Panc1 (cell line): ENCODE measurements around the gene APP. TPM values are rescaled to one million over a fixed set of nuclear protein-coding genes. Genes with fewer than 3 reads are reported as not detected.

Experiments used
- ATAC-seq: fragments of 200-7000 bp; cut with Tn5 transposase; 2 replicates; pipeline ENCODE4 v1.9.1; 2020; ENCODE audit warnings: mild to moderate bottlenecking, moderate library complexity
- BruUV-seq: library from RNA; stranded (reverse); fragments of 400-500 nt; replicated peaks from 2 replicates; lab custom pipeline; 2021; lab: Mats Ljungman, UMichigan
- CTCF ChIA-PET: fragments of 300-600 bp; sonication (Branson Sonifier 250); formaldehyde crosslinking; loops from one replicate; lab custom pipeline; 2022; ENCODE audit warnings: antibody characterized with exemption; lab: Charles Lee
- POLR2A ChIA-PET: fragments of 300-600 bp; sonication (Branson Sonifier 250); formaldehyde crosslinking; loops from one replicate; lab custom pipeline; 2022; ENCODE audit warnings: antibody characterized with exemption; lab: Charles Lee
- DNase-seq: peaks from one replicate; pipeline ENCODE4 v3.0.0-alpha.2; 2010; ENCODE audit warnings: low read depth, low spot score
- H3K27ac ChIP-seq: 2 replicates; pipeline ENCODE4 v1.5.1; 2011; ENCODE audit warnings: mild to moderate bottlenecking, low read length, inconsistent platforms
- H3K27me3 ChIP-seq: fragments of 200-500 bp; sonication (Bioruptor generic); 2 replicates; pipeline ENCODE4 v1.6.0; 2014; ENCODE audit warnings: low read length, inconsistent platforms; ENCODE audit not compliant: control insufficient read depth, insufficient read depth
- H3K36me3 ChIP-seq: fragments of 200-500 bp; sonication (Bioruptor generic); 2 replicates; pipeline ENCODE4 v1.5.1; 2014; ENCODE audit warnings: inconsistent platforms, mild to moderate bottlenecking, low read length, moderate library complexity; ENCODE audit not compliant: control insufficient read depth, insufficient read depth
- H3K4me1 ChIP-seq: 2 replicates; pipeline ENCODE4 v1.5.1; 2011; ENCODE audit warnings: inconsistent platforms, mild to moderate bottlenecking, low read length, moderate library complexity; ENCODE audit not compliant: control insufficient read depth, insufficient read depth
- H3K4me3 ChIP-seq, 2 experiments: 2 replicates each; pipeline ENCODE4 v1.5.1; 2011 to 2012; ENCODE audit warnings: low read depth in 2 of 2, low read length in 2 of 2, mild to moderate bottlenecking in 2 of 2, inconsistent platforms in 1 of 2, moderate library complexity in 1 of 2
- H3K9me3 ChIP-seq: fragments of 200-500 bp; sonication (Bioruptor generic); 2 replicates; pipeline ENCODE4 v1.5.1; 2014; ENCODE audit warnings: low read depth, mild to moderate bottlenecking, inconsistent platforms, low read length, moderate library complexity; ENCODE audit not compliant: control insufficient read depth, insufficient read depth
- CTCF ChIP-seq: fragments of 450-650 bp; IDR thresholded peaks from 2 replicates; pipeline ENCODE4 v1.5.1; 2017; ENCODE audit warnings: mild to moderate bottlenecking
- POLR2AphosphoS5 ChIP-seq: IDR thresholded peaks from 2 replicates; pipeline ENCODE4 v1.6.1; 2012; ENCODE audit warnings: mild to moderate bottlenecking, low read depth, low read length, moderate library complexity
- REST ChIP-seq, 2 experiments: IDR thresholded peaks; 2 replicates each; pipeline ENCODE4 v1.6.1; 2011 to 2012; ENCODE audit warnings: low read depth in 2 of 2, control low read depth in 1 of 2, low read length in 1 of 2, mild to moderate bottlenecking in 1 of 2, moderate library complexity in 1 of 2; ENCODE audit not compliant: insufficient read depth in 1 of 2
- SIN3A ChIP-seq: IDR thresholded peaks from 2 replicates; pipeline ENCODE4 v1.6.1; 2012; ENCODE audit warnings: low read depth, mild to moderate bottlenecking, low read length, moderate library complexity, borderline replicate concordance; ENCODE audit not compliant: insufficient read depth
- TCF7L2 ChIP-seq: IDR thresholded peaks from 2 replicates; pipeline ENCODE4 v1.6.1; 2011; ENCODE audit warnings: mild to moderate bottlenecking, low read depth, low read length, inconsistent platforms
- in situ Hi-C: cut with HindIII; loops from 2 replicates; pipeline ENCODE4 v1.10.0; 2016; ENCODE audit warnings: low sequenced_read_pairs, low pct_unique_long_range_greater_than_20kb
- intact Hi-C: fragments of 100-400 bp; cut with micrococcal nuclease; formaldehyde crosslinking; loops from one replicate; pipeline ENCODE4 v1.10.0; 2022; ENCODE audit not compliant: unreplicated experiment
- total RNA-seq: library from RNA; stranded (reverse); gene quantifications from one replicate; pipeline ENCODE4 v1.2.1, GENCODE V29; 2021; ENCODE audit not compliant: unreplicated experiment

APP gene
- total RNA-seq, 1 experiment from 2014 or later: 542 TPM

GRCh38 chr21:26177187-26177586, 6.6 kb upstream of the APP start:
- no peaks in the 10 kb centered on the region for H3K9me3 ChIP-seq
- no TSS peak for BruUV-seq
- no peak overlapping the region for H3K27ac ChIP-seq
- ChIA-PET POLR2A (no interaction called here), CTCF (no interaction called here)
- no peak overlapping the region for H3K4me3 ChIP-seq
- intact Hi-C loops: loop anchor here (10.0 kb wide), 1 partner anchor 538 kb away; no protein-coding TSS in a partner anchor
- ATAC-seq (no peak), DNase-seq (no peak)
- no peaks in the 10 kb centered on the region for H3K36me3 ChIP-seq
- no peaks in the 10 kb centered on the region for H3K27me3 ChIP-seq
- no peak for TF ChIP-seq CTCF
- TF ChIP-seq SIN3A: no peak
- no peak for TF ChIP-seq REST (IDR thresholded peaks at IDR 0.05; ENCODE audit: insufficient read depth in 1 of 2, low read depth in 2 of 2, low read length in 1 of 2)
- TF ChIP-seq POLR2AphosphoS5: no peak
- no peak for TF ChIP-seq TCF7L2
- in situ Hi-C loops: no loop called here
- no peaks in the 10 kb centered on the region for H3K4me1 ChIP-seq

DNA sequence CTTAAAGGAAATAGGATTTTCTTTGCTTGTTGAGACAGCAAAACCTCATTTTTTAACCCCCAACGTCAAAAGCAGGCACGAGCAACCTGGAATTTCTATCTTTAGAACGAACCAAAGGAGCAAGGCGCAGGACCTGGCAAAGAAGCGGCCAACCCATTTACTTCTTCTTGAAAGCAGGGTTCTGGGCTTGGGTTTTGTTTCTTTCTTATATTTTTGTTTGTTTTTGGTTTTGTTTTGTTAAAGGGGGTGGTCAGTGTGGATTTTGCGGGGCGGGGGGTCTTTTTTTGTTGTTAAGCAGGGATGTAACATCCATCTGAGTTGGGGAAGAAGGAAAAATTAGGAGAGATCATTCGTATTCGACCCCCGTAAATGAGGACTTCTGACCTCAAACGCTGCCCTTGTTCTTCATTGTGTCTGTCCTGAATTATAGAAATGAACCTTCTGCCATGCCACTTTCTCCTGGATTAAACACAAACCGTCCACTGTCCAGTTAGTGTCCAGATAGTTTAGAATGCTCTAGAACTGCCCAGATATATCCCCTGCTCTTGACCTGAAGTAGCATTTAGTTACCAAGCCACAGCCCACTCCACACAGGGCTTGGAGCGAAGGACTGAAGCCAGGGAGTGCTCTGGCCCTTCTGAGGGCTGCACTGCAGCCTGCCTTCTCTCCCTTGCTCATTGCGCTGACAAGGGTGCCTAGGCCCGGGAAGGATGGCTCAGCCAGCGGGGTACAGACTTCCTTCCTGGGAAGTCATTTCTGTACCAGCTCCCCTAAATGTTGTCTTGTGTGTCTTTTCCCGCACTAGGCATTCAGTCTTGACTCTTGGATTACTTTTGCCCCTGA, 909 bp upstream of the APP start:
- TSS peak; percentile 71 for BruUV-seq
- DNase-seq (no peak), ATAC-seq (no peak)
- in situ Hi-C loops: no loop called here
- Histone ChIP-seq H3K4me3 (peak overlapping the region; percentile 79 to 81), H3K4me1 (peaks cover 9% of the 10 kb centered on the region), H3K36me3 (peaks cover 6% of the 10 kb centered on the region), H3K9me3 (no peaks in the 10 kb centered on the region), H3K27me3 (no peaks in the 10 kb centered on the region), H3K27ac (peak overlapping the region; percentile 80)
- CTCF ChIA-PET: no interaction called here
- no peak for TF ChIP-seq CTCF
- no peak for TF ChIP-seq REST (IDR thresholded peaks at IDR 0.05; ENCODE audit: insufficient read depth in 1 of 2, low read depth in 2 of 2, low read length in 1 of 2)
- TF ChIP-seq SIN3A: no peak
- TF ChIP-seq POLR2AphosphoS5: no peak
- no peak for TF ChIP-seq TCF7L2
- intact Hi-C loops: loop anchor here (10.0 kb wide), 1 partner anchor 543 kb away; no protein-coding TSS in a partner anchor
- POLR2A ChIA-PET: no interaction called here
